SK-N-MC (cell line): ENCODE data around the gene H1-8.

ENCODE experiments used
- DNase-seq: peaks from one replicate; pipeline ENCODE4 v3.0.0-alpha.2; 2011; ENCODE audit warnings: low read depth, low spot score
- H3K27ac ChIP-seq: fragments of 200-600 bp; sonication (generic); 2 replicates; pipeline ENCODE4 v1.5.1; 2016; ENCODE audit warnings: mixed run types
- H3K36me3 ChIP-seq: fragments of 200-600 bp; sonication (generic); 2 replicates; pipeline ENCODE4 v1.6.1; 2017; ENCODE audit warnings: antibody characterized with exemption, low read length, mixed read lengths; ENCODE audit not compliant: insufficient read depth
- H3K4me3 ChIP-seq: fragments of 200-600 bp; sonication (generic); 2 replicates; pipeline ENCODE4 v1.5.1; 2016
- H3K9ac ChIP-seq: fragments of 200-600 bp; sonication (generic); 2 replicates; pipeline ENCODE4 v1.8.0; 2017; ENCODE audit warnings: mixed run types, mixed read lengths; ENCODE audit not compliant: insufficient read length
- H3K9me3 ChIP-seq: fragments of 200-600 bp; sonication (generic); 2 replicates; pipeline ENCODE4 v1.6.1; 2017; ENCODE audit warnings: low read depth, mild to moderate bottlenecking, antibody characterized with exemption, low read length, moderate library complexity, mixed read lengths
- EZH2 ChIP-seq: fragments of 200-600 bp; sonication (generic); IDR thresholded peaks from one replicate; pipeline ENCODE4 v1.6.1; 2017; ENCODE audit warnings: antibody characterized with exemption
- FOXP2 ChIP-seq: optimal IDR thresholded peaks from 2 replicates; pipeline ENCODE3; 2011; ENCODE audit warnings: mild to moderate bottlenecking, moderate library complexity; ENCODE audit not compliant: insufficient read depth; ENCODE audit errors: extremely low read length, control extremely low read depth
- POLR2AphosphoS5 ChIP-seq: IDR thresholded peaks from 2 replicates; pipeline ENCODE4 v1.6.1; 2012; ENCODE audit warnings: mild to moderate bottlenecking, low read depth, low read length, borderline replicate concordance

Gene H1-8

DNA sequence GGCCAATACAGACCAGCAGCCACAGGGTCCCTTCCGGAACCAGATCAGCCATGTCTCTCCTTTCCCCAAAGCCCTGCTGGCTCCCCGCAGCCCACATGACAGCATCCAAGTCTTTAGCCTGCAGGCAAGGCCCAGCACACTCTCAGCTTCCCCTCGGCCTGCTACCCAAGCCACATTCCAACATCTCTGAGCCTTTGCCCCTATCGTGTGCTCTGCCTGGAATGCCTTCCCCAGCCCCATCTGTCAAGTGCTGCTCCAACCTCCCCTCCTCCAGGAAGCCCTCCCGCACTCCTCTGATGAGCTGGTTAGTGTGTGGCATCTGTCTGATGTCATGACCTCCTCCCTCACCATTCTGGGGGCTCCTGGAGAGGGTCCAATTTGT is 55.0 kb downstream of the H1-8 start:
- Histone ChIP-seq H3K9ac (peak overlapping the region; percentile 60), H3K4me3 (peak overlapping the region; percentile 66), H3K9me3 (no peaks in the 10 kb centered on the region), H3K27ac (peak overlapping the region; percentile 95), H3K36me3 (no peaks in the 10 kb centered on the region)
- TF ChIP-seq POLR2AphosphoS5: no peak
- TF ChIP-seq FOXP2: no peak
- no peak for TF ChIP-seq EZH2
- no peak for DNase-seq

DNA sequence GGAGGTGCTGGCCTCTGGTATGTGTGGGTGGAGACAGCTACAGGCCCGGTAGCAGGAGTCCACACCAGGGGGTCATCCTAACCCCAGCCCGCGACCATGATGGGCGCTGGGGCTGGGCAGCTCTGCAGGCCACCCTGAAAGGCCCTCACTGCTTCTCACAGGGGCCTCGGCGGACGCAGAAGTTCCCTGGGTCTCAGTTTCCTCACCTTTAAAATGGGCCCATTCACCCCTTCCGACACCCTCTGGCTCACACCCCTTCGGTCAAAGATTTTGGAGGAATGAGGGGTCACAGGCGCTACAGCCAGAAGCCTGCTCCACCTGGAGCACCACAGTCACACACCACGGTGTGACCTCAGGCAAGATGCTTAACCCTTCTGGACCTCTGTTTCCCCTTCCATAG is 55.5 kb downstream of the H1-8 start:
- Histone ChIP-seq H3K4me3 (no peak overlapping the region), H3K9me3 (no peaks in the 10 kb centered on the region), H3K9ac (no peak overlapping the region), H3K27ac (peak overlapping the region; percentile 95), H3K36me3 (no peaks in the 10 kb centered on the region)
- TF ChIP-seq FOXP2: no peak
- TF ChIP-seq POLR2AphosphoS5: no peak
- no peak for TF ChIP-seq EZH2
- no peak for DNase-seq

DNA sequence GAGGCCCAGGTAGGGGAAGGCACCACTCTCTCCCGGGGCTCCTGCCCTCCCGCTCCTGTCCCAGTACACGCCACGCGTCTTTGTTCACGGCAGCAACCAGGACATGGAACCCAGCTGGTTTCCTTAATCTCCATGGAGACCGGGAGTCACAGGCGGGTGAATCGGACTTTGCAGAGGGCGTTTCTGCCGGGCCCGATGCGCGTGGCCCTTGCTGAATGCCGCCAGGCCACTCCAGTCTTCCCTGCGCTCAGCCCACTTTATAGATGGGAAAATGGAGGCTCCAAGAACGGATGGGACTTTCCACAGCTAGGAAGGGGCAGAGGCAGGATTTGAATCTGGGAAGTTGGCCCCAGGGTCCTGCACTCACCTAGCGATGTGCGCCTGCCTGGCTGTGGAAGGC is 56.1 kb downstream of the H1-8 start:
- Histone ChIP-seq H3K36me3 (no peaks in the 10 kb centered on the region), H3K9ac (no peak overlapping the region), H3K27ac (peak overlapping the region; percentile 27)

DNA sequence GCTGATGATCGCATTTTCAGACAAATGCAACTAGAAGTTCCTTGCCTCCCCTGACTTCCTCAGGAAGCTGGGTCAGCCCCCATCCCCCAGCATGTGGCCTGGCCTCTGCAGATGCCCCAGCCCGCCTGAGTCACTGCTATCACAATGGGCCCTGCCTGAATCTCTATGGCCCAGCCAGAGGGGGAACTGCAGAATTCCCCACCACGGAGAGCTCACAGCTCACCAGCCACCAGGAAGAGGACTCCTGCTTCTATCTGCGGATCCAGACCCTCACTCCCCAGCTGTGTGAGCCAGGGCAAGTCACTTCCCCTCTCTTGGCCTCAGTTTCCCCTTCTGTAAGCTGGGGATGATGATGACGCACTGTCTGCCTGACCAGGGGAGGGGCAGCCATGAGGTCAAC is 56.6 kb downstream of the H1-8 start:
- Histone ChIP-seq H3K36me3 (no peaks in the 10 kb centered on the region), H3K4me3 (no peak overlapping the region), H3K9me3 (no peaks in the 10 kb centered on the region), H3K9ac (no peak overlapping the region), H3K27ac (peak overlapping the region; percentile 28; the same call in 1 of the 2 replicates)
- TF ChIP-seq POLR2AphosphoS5 (no peak), EZH2 (no peak), FOXP2 (no peak)
- DNase-seq: no peak

More for the DNA sequence above, 56.1 kb downstream of the H1-8 start:
- TF ChIP-seq FOXP2 (no peak), EZH2 (no peak), POLR2AphosphoS5 (no peak)
- no peaks in the 10 kb centered on the region for H3K9me3 ChIP-seq
- H3K4me3 ChIP-seq: no peak overlapping the region
- DNase-seq: no peak

DNA sequence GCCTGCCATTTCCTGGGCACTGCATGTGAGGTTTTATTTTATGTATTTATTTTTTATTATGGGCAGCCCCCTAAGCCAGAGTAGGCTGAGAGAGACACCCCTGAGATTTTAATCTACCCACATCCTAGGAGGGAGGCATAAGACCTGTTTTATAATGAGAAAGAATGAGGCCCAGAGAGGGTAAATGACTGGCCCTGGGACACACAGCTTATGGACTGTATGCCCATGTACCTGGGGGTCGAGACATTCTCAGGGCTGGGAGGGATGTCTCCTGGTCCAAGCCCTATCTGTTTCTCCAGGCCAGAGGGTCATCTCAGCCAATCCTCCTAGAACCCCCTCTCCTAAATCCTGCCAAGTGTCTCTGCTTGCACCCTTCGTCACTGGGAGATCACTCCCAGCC is 57.4 kb downstream of the H1-8 start:
- Histone ChIP-seq H3K36me3 (no peaks in the 10 kb centered on the region), H3K27ac (no peak overlapping the region; the same call in 1 of the 2 replicates), H3K9ac (no peak overlapping the region), H3K4me3 (no peak overlapping the region), H3K9me3 (no peaks in the 10 kb centered on the region)
- DNase-seq: no peak
- TF ChIP-seq EZH2: no peak
- TF ChIP-seq POLR2AphosphoS5: no peak
- no peak for TF ChIP-seq FOXP2
